AG04449 (cell line): Measurements from ENCODE around the gene FAM53A.

Source experiments
- CTCF ChIA-PET: fragments of 350-600 bp; formaldehyde crosslinking; extraction: SDS; loops from one replicate; lab custom pipeline; 2021; ENCODE audit warnings: antibody characterized with exemption; lab: Yijun Ruan, JAX
- POLR2A ChIA-PET: fragments of 400-600, 350-600 bp; formaldehyde crosslinking; extraction: SDS; loops from one replicate; lab custom pipeline; 2020; ENCODE audit warnings: antibody characterized with exemption, inconsistent platforms; lab: Yijun Ruan, JAX
- DNase-seq: peaks from one replicate; pipeline ENCODE4 v3.0.0-alpha.2; 2010; ENCODE audit warnings: low read depth, low spot score
- H3K4me3 ChIP-seq: 2 replicates; pipeline ENCODE4 v1.5.1; 2011; ENCODE audit warnings: low read depth, mild to moderate bottlenecking, control low read depth, low read length
- CTCF ChIP-seq: IDR thresholded peaks from one replicate; pipeline ENCODE4 v1.5.1; 2011; ENCODE audit warnings: mild to moderate bottlenecking, moderate library complexity, low read length, control low read depth, inconsistent platforms; ENCODE audit not compliant: insufficient read depth; ENCODE audit errors: missing control alignments

The FAM53A gene

GRCh38 chr4:1717129-1718094, 33.3 kb upstream of the FAM53A start:
- CTCF ChIA-PET, result interaction anchor here (1.6 to 15.3 kb wide), 3 partner anchors 10 to 193 kb away, joined by 4 to 268 read pairs (median 7); no protein-coding TSS in a partner anchor
- DNase-seq, result no peak
- no peak for TF ChIP-seq CTCF
- POLR2A ChIA-PET, result interaction anchor here (0.6 kb wide), 1 partner anchor 20 kb away, joined by 3 read pairs; no protein-coding TSS in a partner anchor
- H3K4me3 ChIP-seq, result no peak overlapping the region

GRCh38 chr4:1716065-1716945, 32.2 kb upstream of the FAM53A start:
- ChIA-PET POLR2A (no interaction called here), CTCF (interaction anchor here (1.9 to 15.3 kb wide), 3 partner anchors 10 to 24 kb away, joined by 7 to 268 read pairs (median 56); no protein-coding TSS in a partner anchor)
- H3K4me3 ChIP-seq, result no peak overlapping the region

GRCh38 chr4:1715002-1715758, 31.1 kb upstream of the FAM53A start:
- ChIA-PET CTCF (interaction anchor here (7.8 kb wide), 1 partner anchor 12 kb away, joined by 56 read pairs; no protein-coding TSS in a partner anchor), POLR2A (no interaction called here)
- H3K4me3 ChIP-seq, result no peak overlapping the region
- no peak for TF ChIP-seq CTCF
- no peak for DNase-seq

More at GRCh38 chr4:1716065-1716945, 32.2 kb upstream of the FAM53A start:
- TF ChIP-seq CTCF, result no peak
- no peak for DNase-seq

GRCh38 chr4:1714303-1715001, 30.3 kb upstream of the FAM53A start:
- POLR2A ChIA-PET, result no interaction called here
- no peak overlapping the region for H3K4me3 ChIP-seq
- no peak for DNase-seq
- CTCF ChIA-PET, result interaction anchor here (2.2 to 7.8 kb wide), 3 partner anchors 10 to 21 kb away, joined by 5 to 56 read pairs (median 20); no protein-coding TSS in a partner anchor
- no peak for TF ChIP-seq CTCF
